IPS-15b (cell line): ENCODE measurements around the gene ANKS3.

Experiments used
- H3K27me3 ChIP-seq: one replicate; pipeline ENCODE4 v1.6.1; 2013; ENCODE audit warnings: low read length; ENCODE audit not compliant: control insufficient read depth, insufficient read depth
- H3K36me3 ChIP-seq: one replicate; pipeline ENCODE4 v1.6.1; 2013; ENCODE audit warnings: low read length; ENCODE audit not compliant: control insufficient read depth, insufficient read depth
- H3K4me1 ChIP-seq: one replicate; pipeline ENCODE4 v1.6.1; 2013; ENCODE audit warnings: mild to moderate bottlenecking, low read length; ENCODE audit not compliant: control insufficient read depth, insufficient read depth
- H3K4me3 ChIP-seq: one replicate; pipeline ENCODE4 v1.5.1; 2013; ENCODE audit warnings: low read depth, low read length
- H3K9ac ChIP-seq: one replicate; pipeline ENCODE4 v1.6.1; 2013; ENCODE audit warnings: low read depth, mild to moderate bottlenecking, low read length
- H3K9me3 ChIP-seq: one replicate; pipeline ENCODE4 v1.6.1; 2013; ENCODE audit warnings: mild to moderate bottlenecking, low read length; ENCODE audit not compliant: control insufficient read depth, insufficient read depth

Gene ANKS3

DNA sequence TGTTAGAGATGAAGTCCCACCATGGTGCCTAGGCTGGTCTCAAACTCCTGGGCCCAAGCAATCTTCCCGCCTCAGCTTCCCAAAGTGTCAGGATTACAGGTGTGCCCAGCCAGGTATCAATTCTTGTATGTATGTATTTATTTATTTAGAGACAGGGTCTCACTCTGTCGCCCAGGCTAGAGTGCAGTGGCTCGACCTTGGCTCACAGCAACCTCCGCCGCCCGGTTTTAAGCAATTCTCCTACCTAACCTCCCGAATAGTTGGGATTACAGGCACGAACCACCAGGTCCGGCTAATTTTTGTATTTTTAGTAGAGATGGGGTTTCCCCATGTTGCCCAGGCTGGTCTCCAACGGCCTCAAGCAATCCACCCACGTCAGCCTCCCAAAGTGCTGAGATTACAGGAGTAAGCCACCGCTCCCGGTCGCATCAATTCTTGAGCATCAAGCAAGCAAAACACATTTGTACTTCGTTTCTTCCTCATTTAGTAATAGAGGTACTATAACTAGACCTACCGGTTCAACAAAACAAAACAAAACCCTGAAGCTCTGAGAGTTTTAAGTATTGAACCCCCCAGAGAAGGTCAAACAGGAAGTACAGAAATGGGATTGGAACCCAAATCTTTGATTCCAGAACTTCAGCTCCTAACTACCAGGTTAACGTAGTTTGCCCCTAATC lies 33.9 kb upstream of the ANKS3 start:
- Histone ChIP-seq H3K9ac (peak overlapping the region; percentile 61), H3K4me3 (peak overlapping the region; percentile 76), H3K4me1 (peaks cover 2% of the 10 kb centered on the region), H3K27me3 (no peaks in the 10 kb centered on the region), H3K36me3 (peaks cover 19% of the 10 kb centered on the region), H3K9me3 (no peaks in the 10 kb centered on the region)

GRCh38 chr16:4766875-4767628 lies 33.0 kb upstream of the ANKS3 start, which contains the start of gene ZNF500:
ZNF500 (minus strand) TSS chr16:4767162; CDS start chr16:4765978, 1,184 bp downstream.
- Histone ChIP-seq H3K4me3 (peak within 1 kb of the TSS; percentile 76), H3K9ac (peak within 1 kb of the TSS; percentile 79), H3K36me3 (peaks cover 23% of the 10 kb centered on the region), H3K9me3 (no peaks in the 10 kb centered on the region), H3K27me3 (no peaks in the 10 kb centered on the region), H3K4me1 (peaks cover 2% of the 10 kb centered on the region)

GRCh38 chr16:4765511-4766474 lies 31.7 kb upstream of the ANKS3 start:
- Histone ChIP-seq H3K9ac (peak overlapping the region; percentile 79), H3K36me3 (peaks cover 27% of the 10 kb centered on the region), H3K9me3 (no peaks in the 10 kb centered on the region), H3K4me3 (peak overlapping the region; percentile 75), H3K4me1 (peaks cover 2% of the 10 kb centered on the region), H3K27me3 (no peaks in the 10 kb centered on the region)

DNA sequence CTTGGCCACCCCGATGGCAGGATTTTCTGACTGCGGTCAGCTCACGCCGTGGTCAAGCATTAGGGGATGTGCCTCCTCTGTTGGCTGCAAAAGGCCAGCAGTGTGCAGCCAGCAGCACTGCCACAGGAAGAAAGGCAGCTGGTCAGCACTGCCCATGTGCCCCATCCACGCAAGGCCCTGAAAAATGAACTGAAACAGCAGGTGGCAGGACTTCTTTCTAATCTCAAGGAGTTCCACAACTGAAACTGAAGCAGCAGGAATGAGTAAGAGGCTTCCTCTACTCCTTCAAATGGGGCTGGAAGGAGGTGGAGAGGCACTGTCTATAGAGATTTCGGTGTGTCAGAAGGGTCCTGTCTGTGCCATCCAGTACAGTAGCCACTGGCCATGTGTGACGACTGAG lies 29.7 kb upstream of the ANKS3 start:
- Histone ChIP-seq H3K9ac (no peak overlapping the region), H3K4me1 (no peaks in the 10 kb centered on the region), H3K36me3 (peaks cover 38% of the 10 kb centered on the region), H3K27me3 (no peaks in the 10 kb centered on the region), H3K9me3 (no peaks in the 10 kb centered on the region), H3K4me3 (no peak overlapping the region)

GRCh38 chr16:4762205-4762604 lies 28.1 kb upstream of the ANKS3 start:
- Histone ChIP-seq H3K4me1 (no peaks in the 10 kb centered on the region), H3K9me3 (no peaks in the 10 kb centered on the region), H3K36me3 (peaks cover 38% of the 10 kb centered on the region), H3K27me3 (no peaks in the 10 kb centered on the region), H3K4me3 (no peak overlapping the region), H3K9ac (no peak overlapping the region)

GRCh38 chr16:4760221-4760910 lies 26.3 kb upstream of the ANKS3 start:
- Histone ChIP-seq H3K27me3 (no peaks in the 10 kb centered on the region), H3K36me3 (peaks cover 42% of the 10 kb centered on the region), H3K4me3 (no peak overlapping the region), H3K9ac (no peak overlapping the region), H3K4me1 (no peaks in the 10 kb centered on the region), H3K9me3 (no peaks in the 10 kb centered on the region)

GRCh38 chr16:4755687-4756086 lies 21.6 kb upstream of the ANKS3 start:
- no peaks in the 10 kb centered on the region for H3K9me3 ChIP-seq
- no peak overlapping the region for H3K4me3 ChIP-seq
- no peaks in the 10 kb centered on the region for H3K27me3 ChIP-seq
- H3K36me3 ChIP-seq: peaks cover 46% of the 10 kb centered on the region
- H3K9ac ChIP-seq: no peak overlapping the region
- no peaks in the 10 kb centered on the region for H3K4me1 ChIP-seq

DNA sequence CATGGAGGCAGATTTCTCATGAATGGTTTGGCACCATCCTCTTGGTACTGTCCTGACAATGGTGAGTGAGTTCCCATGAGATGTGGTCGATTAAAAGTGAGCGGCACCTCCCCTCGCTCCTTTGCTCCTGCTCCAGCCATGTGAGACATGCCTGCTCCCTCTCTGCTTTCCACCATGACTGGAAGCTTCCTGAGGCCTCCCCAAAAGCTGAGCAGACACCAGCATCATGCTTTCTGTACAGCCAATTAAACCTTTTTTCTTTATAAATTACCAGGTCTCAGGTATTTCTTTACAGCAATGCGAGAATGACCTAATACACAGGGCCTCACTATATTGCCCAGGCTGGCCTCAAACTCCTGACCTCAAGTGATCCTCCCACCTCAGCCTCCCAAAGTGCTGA lies 20.8 kb upstream of the ANKS3 start:
- Histone ChIP-seq H3K9ac (no peak overlapping the region), H3K27me3 (no peaks in the 10 kb centered on the region), H3K36me3 (peaks cover 39% of the 10 kb centered on the region)

GRCh38 chr16:4753227-4753626 lies 19.2 kb upstream of the ANKS3 start:
- Histone ChIP-seq H3K4me1 (no peaks in the 10 kb centered on the region), H3K9me3 (no peaks in the 10 kb centered on the region), H3K27me3 (no peaks in the 10 kb centered on the region), H3K36me3 (peaks cover 36% of the 10 kb centered on the region), H3K9ac (no peak overlapping the region), H3K4me3 (no peak overlapping the region)

More for the DNA sequence above, 20.8 kb upstream of the ANKS3 start:
- no peaks in the 10 kb centered on the region for H3K4me1 ChIP-seq
- H3K4me3 ChIP-seq: no peak overlapping the region
- no peaks in the 10 kb centered on the region for H3K9me3 ChIP-seq

DNA sequence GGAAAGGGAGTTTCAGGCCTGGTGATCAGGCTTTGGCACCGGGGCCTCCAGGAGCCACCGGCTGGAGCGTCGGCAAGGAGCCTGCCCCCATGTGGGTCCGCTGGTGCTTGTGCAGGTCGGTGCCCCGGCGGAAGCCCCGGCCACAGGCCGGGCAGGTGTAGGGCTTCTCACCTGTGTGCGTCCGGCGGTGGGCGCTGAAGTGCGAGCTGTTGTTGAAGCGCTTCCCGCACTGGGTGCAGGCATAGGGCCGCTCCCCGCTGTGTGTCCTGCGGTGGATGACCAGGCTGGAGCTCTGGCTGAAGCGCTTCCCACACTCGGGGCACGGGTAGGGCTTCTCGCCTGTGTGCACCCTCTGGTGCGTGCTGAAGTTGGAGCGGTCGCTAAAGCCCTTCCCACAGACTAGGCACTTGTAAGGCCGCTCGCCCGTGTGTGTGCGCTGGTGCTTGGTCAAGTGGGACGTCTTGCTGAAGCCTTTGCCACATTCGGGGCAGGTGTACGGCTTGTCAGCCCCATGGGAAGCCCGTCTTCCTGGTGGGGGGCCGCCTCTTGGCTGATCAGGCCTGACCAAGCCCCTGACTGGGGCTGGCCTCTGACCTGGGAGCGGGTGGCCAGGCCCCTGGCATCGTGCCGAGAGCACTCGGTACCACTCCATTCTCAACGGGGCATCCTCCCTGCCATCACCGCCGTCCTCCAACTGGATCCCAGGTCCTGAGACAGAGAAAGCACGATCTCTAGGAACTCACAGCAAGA lies 18.5 kb upstream of the ANKS3 start:
- Histone ChIP-seq H3K27me3 (no peaks in the 10 kb centered on the region), H3K36me3 (peaks cover 36% of the 10 kb centered on the region), H3K4me1 (no peaks in the 10 kb centered on the region), H3K9me3 (no peaks in the 10 kb centered on the region), H3K4me3 (no peak overlapping the region), H3K9ac (no peak overlapping the region)
